Measurements from ENCODE around the gene TAS2R38.

DNA sequence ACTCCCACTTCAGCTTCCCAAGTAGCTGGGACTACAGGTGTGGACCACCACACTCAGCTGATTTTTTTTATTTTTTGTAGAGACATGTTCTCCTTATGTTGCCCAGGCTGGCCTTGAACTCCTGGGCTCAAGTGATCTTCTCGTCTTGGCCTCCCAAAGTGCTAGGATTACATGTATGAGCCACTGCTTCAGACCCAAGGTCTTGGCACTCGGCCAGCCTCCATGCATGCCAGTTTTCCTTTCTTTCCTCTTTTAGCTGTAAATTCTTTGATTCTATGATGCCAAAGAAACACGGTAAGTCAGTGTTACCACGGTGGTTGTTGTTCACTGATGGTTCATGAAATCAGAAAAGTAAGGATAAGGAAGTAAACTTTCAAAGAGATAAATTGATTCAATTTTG lies 19.1 kb upstream of the TAS2R38 start:
- no peak for TF ChIP-seq CTCF (IDR thresholded peaks at IDR 0.05)
- no peak for TF ChIP-seq ZFX (IDR thresholded peaks at IDR 0.05; ENCODE audit: borderline replicate concordance)
